HepG2 (cell line): ENCODE measurements around the gene CAMK2D. TPM values are rescaled to one million over a fixed set of nuclear protein-coding genes. Genes with fewer than 3 reads are reported as not detected.

Source experiments
- ATAC-seq: fragments of 200-7000 bp; cut with Tn5 transposase; 3 replicates; pipeline ENCODE4 v1.9.1; 2020; ENCODE audit warnings: mild to moderate bottlenecking, moderate library complexity
- BruUV-seq: library from RNA; stranded (reverse); fragments of 400-500 nt; replicated peaks from 2 replicates; lab custom pipeline; 2021; lab: Mats Ljungman, UMichigan
- CTCF ChIA-PET: fragments of 300-600 bp; formaldehyde crosslinking; extraction: SDS; loops from one replicate; lab custom pipeline; 2021; ENCODE audit warnings: low total read pairs, inconsistent platforms, low intra/inter-chr PET ratio; lab: Yijun Ruan, JAX
- POLR2A ChIA-PET: fragments of 350-600 bp; sonication (Branson Sonifier 250); formaldehyde crosslinking; loops from one replicate; lab custom pipeline; 2020; ENCODE audit warnings: antibody characterized with exemption, inconsistent platforms; lab: Yijun Ruan, JAX
- DNase-seq: peaks from one replicate; pipeline ENCODE4 v3.0.0-alpha.2; 2015; ENCODE audit warnings: low spot score
- FAIRE-seq: peaks from 3 replicates; lab custom pipeline; 2011; peaks lifted over from hg19 to GRCh38; lab: Jason Lieb, UNC
- H2AFZ ChIP-seq: one replicate; pipeline ENCODE4 v1.6.1; 2011; ENCODE audit warnings: low read length, inconsistent platforms
- H3K27ac ChIP-seq: fragments of 300-600 bp; 3 replicates; pipeline ENCODE4 v1.8.0; 2011; ENCODE audit warnings: mixed run types, mild to moderate bottlenecking, mixed read lengths, low read length, inconsistent platforms; ENCODE audit not compliant: insufficient read depth; ENCODE audit errors: extremely low read length
- H3K27me3 ChIP-seq, 2 experiments: fragments of 200-600 bp in 1 of 2; 2 replicates in 1 of 2; 3 replicates in 1 of 2; pipeline versions ENCODE4 v1.6.0 to v1.8.0; 2011; ENCODE audit warnings: low read length in 2 of 2, mild to moderate bottlenecking in 2 of 2, moderate library complexity in 2 of 2, inconsistent platforms in 1 of 2; ENCODE audit not compliant: insufficient read depth in 2 of 2, control insufficient read depth in 1 of 2
- H3K36me3 ChIP-seq, 2 experiments: fragments of 200-600 bp in 1 of 2; replicated peaks in 1 of 2; 2 replicates in 1 of 2; 3 replicates in 1 of 2; pipeline versions ENCODE4 v1.5.1 to v1.8.0; 2011; ENCODE audit warnings: low read length in 2 of 2, inconsistent platforms in 1 of 2; ENCODE audit not compliant: insufficient read depth in 2 of 2, control insufficient read depth in 1 of 2
- H3K4me1 ChIP-seq: 2 replicates; pipeline ENCODE4 v1.5.1; 2012; ENCODE audit warnings: low read length, inconsistent platforms; ENCODE audit not compliant: insufficient read depth
- H3K4me2 ChIP-seq: 2 replicates; pipeline ENCODE4 v1.6.0; 2011; ENCODE audit warnings: low read depth, low read length, inconsistent platforms
- H3K4me3 ChIP-seq, 3 experiments: fragments of 200-600 bp in 1 of 3; sonication (generic), shearing (Covaris generic) in 1 of 3; replicated peaks in 1 of 3; 2 replicates each; pipeline ENCODE4 v1.5.1; 2011 to 2016; ENCODE audit warnings: low read length in 3 of 3, inconsistent platforms in 2 of 3, low read depth in 2 of 3, mild to moderate bottlenecking in 2 of 3, control low read depth in 1 of 3, mixed read lengths in 1 of 3; ENCODE audit not compliant: insufficient read depth in 1 of 3
- H3K79me2 ChIP-seq: one replicate; pipeline ENCODE4 v1.6.1; 2011; ENCODE audit warnings: low read length, inconsistent platforms; ENCODE audit not compliant: insufficient read depth
- H3K9ac ChIP-seq: 2 replicates; pipeline ENCODE4 v1.6.0; 2011; ENCODE audit warnings: mild to moderate bottlenecking, low read depth, low read length, inconsistent platforms; ENCODE audit not compliant: insufficient read depth
- H3K9me3 ChIP-seq: 2 replicates; pipeline ENCODE4 v1.5.1; 2012; ENCODE audit warnings: mild to moderate bottlenecking, low read length
- H4K20me1 ChIP-seq: 2 replicates; pipeline ENCODE4 v1.6.0; 2011; ENCODE audit warnings: inconsistent platforms, mild to moderate bottlenecking, low read length, moderate library complexity; ENCODE audit not compliant: insufficient read depth
- GPBP1L1 ChIP-seq: sonication (generic); formaldehyde crosslinking; IDR thresholded peaks from 2 replicates; pipeline ENCODE4 v1.5.0; 2020; ENCODE audit warnings: mild to moderate bottlenecking, missing genetic modification reagents
- HDAC1 ChIP-seq: sonication (generic); formaldehyde crosslinking; IDR thresholded peaks from 2 replicates; pipeline ENCODE4 v1.5.1; 2020; ENCODE audit warnings: mild to moderate bottlenecking, missing genetic modification reagents
- KDM1A ChIP-seq: IDR thresholded peaks from 2 replicates; pipeline ENCODE4 v1.6.1; 2016; ENCODE audit warnings: missing compliant biosample characterization
- LCORL ChIP-seq, 2 experiments: fragments of 450-650 bp in 1 of 2; sonication (generic) in 1 of 2; formaldehyde crosslinking in 1 of 2; IDR thresholded peaks; 2 replicates each; pipeline versions ENCODE4 v1.5.0 to v1.6.1; 2017 to 2020; ENCODE audit warnings: antibody characterized with exemption in 1 of 2, missing genetic modification reagents in 1 of 2
- NFIC ChIP-seq: IDR thresholded peaks from 2 replicates; pipeline ENCODE4 v1.6.1; 2012; ENCODE audit warnings: mild to moderate bottlenecking, low read length, inconsistent platforms
- SATB2 ChIP-seq: sonication (generic); formaldehyde crosslinking; IDR thresholded peaks from 2 replicates; pipeline ENCODE4 v1.5.0; 2020; ENCODE audit warnings: missing genetic modification reagents
- STAT5B ChIP-seq: sonication (generic); formaldehyde crosslinking; IDR thresholded peaks from 2 replicates; pipeline ENCODE4 v1.4.0; 2020; ENCODE audit warnings: missing genetic modification reagents
- TGIF2 ChIP-seq: IDR thresholded peaks from 2 replicates; pipeline ENCODE4 v1.6.1; 2016; ENCODE audit warnings: control low read depth, missing compliant biosample characterization
- TOPORS ChIP-seq: sonication (generic); formaldehyde crosslinking; IDR thresholded peaks from 2 replicates; pipeline ENCODE4 v1.8.0; 2023; ENCODE audit warnings: mild to moderate bottlenecking, missing genetic modification reagents
- U2AF1 ChIP-seq: fragments of 200-400 bp; formaldehyde crosslinking; optimal IDR thresholded peaks from 2 replicates; pipeline ENCODE3; 2017; ENCODE audit warnings: mild to moderate bottlenecking, low read depth, low read length
- ZNF253 ChIP-seq: sonication (generic); formaldehyde crosslinking; IDR thresholded peaks from 2 replicates; pipeline ENCODE4 v1.8.0; 2022; ENCODE audit warnings: mild to moderate bottlenecking, missing genetic modification reagents, borderline replicate concordance
- ZNF317 ChIP-seq: sonication (generic); formaldehyde crosslinking; IDR thresholded peaks from 2 replicates; pipeline ENCODE4 v1.5.0; 2020; ENCODE audit warnings: mild to moderate bottlenecking, missing genetic modification reagents
- ZNF563 ChIP-seq: sonication (generic); formaldehyde crosslinking; IDR thresholded peaks from 2 replicates; pipeline ENCODE4 v1.8.0; 2022; ENCODE audit warnings: mild to moderate bottlenecking, moderate library complexity, missing genetic modification reagents
- WGBS: methylation state at CpG from one replicate; pipeline ENCODE4 v1.1.6; 2017; ENCODE audit warnings: low lambda C conversion rate; 5-methylcytosine and 5-hydroxymethylcytosine counted together
- in situ Hi-C: cut with HindIII; loops from 2 replicates; pipeline ENCODE4 v1.10.0; 2017; ENCODE audit warnings: low pct_unique_long_range_greater_than_20kb; ENCODE audit not compliant: extremely low pct_ligation_motif_present
- intact Hi-C: fragments of 100-400 bp; cut with micrococcal nuclease; formaldehyde crosslinking; loops from one replicate; pipeline ENCODE4 v1.10.0; 2022; ENCODE audit not compliant: unreplicated experiment
- polyA plus RNA-seq, 8 experiments: library from polyadenylated mRNA; depleted of rRNA in 3 of 8; stranded (reverse) in 7 of 8; unstranded in 1 of 8; fragments of >200 nt; fragmentation: Illumina TruSeq in 4 of 8; extraction: Trizol in 4 of 8; gene quantifications; 2 replicates each; pipeline versions ENCODE4 v1.2.1 to v1.2.3, GENCODE V29; 2011 to 2016; ENCODE audit warnings: low read depth in 4 of 8, missing spikeins in 1 of 8, mixed read lengths in 1 of 8; ENCODE audit not compliant: insufficient read depth in 1 of 8
- total RNA-seq, 5 experiments: library from RNA; depleted of rRNA; stranded (reverse); fragments of >200 nt; fragmentation: Illumina TruSeq; extraction: Trizol; gene quantifications; 2 replicates each; pipeline ENCODE4 v1.2.3, GENCODE V29; 2016; ENCODE audit warnings: low read depth in 1 of 5
- TF ChIP-seq, protein P1 (sequence below): sonication (generic); formaldehyde crosslinking; IDR thresholded peaks from 2 replicates; pipeline ENCODE4 v1.4.0; 2020; ENCODE audit warnings: missing genetic modification reagents
- TF ChIP-seq, protein P2 (sequence below): sonication (generic); formaldehyde crosslinking; IDR thresholded peaks from 2 replicates; pipeline ENCODE4 v1.5.1; 2020; ENCODE audit warnings: missing genetic modification reagents, mild to moderate bottlenecking, borderline replicate concordance

CAMK2D gene
- total and polyA plus RNA-seq, 2 of the 13 experiments (the other 11 are each of a cell fraction or from before 2014, with no cell fraction given): 18.0 to 65.4 TPM

DNA sequence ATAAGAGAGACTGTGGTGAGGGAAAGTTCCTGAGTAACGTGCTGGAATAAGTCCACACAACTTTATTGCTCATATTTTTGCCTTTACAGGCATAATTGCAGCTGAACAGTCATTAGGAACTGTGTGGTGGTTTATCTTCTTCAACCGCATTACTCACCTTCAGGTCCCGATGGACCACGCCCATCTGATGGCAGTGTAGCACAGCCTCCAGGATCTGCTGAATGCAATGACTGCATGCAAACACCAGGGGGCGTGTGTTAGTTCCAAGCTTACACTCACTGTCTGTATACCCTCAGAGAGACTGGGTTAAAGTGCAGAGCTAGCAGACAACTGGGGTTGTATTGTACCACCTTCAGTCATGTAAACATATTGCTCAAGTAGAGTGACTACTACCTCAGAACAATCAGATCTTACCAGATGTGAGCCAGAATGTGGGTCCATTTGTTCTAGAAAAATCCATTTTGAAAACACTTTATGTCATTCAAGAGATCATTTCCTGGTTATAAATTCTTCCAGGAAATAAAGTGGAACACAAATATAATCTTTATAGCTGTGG, 214.0 kb downstream of the CAMK2D start:
- Histone ChIP-seq H3K27ac (peak overlapping the region; percentile 32), H3K4me2 (no peak overlapping the region), H3K4me1 (peaks cover 22% of the 10 kb centered on the region), H3K9me3 (no peaks in the 10 kb centered on the region), H3K27me3 (no peaks in the 10 kb centered on the region), H3K36me3 (peaks cover 0 to 3% of the 10 kb centered on the region in 2 experiments; a peak in 2 of 5 replicates), H3K9ac (no peak overlapping the region), H2AFZ (no peak overlapping the region), H3K79me2 (no peaks in the 10 kb centered on the region), H3K4me3 (no peak overlapping the region), H4K20me1 (peaks cover 3% of the 10 kb centered on the region; the same call in 1 of the 2 replicates)
- FAIRE-seq: peak; percentile 97
- BruUV-seq: no TSS peak
- WGBS: 95% methylated on average over 1 of the region's 5 CpGs
- ChIA-PET POLR2A (interaction anchor here (1.1 to 1.2 kb wide), 4 partner anchors 212 to 215 kb away, joined by 3 to 5 read pairs (median 4); partner anchors contain the start of gene CAMK2D), CTCF (interaction anchor here (0.6 to 1.5 kb wide), 5 partner anchors 136 to 405 kb away, joined by 3 to 8 read pairs (median 4); no protein-coding TSS in a partner anchor)
- in situ Hi-C loops (loop anchor here (5.0 kb wide), 1 partner anchor 215 kb away; the partner anchor contains the start of gene CAMK2D), intact Hi-C loops (loop anchor here (1.0 to 5.0 kb wide), 5 partner anchors 95 to 346 kb away; no protein-coding TSS in a partner anchor)
- DNase-seq: peak; percentile 97
- ATAC-seq: peak; percentile 100
- no peak; the same call in 1 of the 2 replicates for TF ChIP-seq TGIF2 (CRISPR knock-in tag)
- TF ChIP-seq ZNF317: no peak
- TF ChIP-seq ZNF253 (CRISPR knock-in tag): no peak
- TF ChIP-seq GPBP1L1 (CRISPR knock-in tag): no peak
- no peak for TF ChIP-seq ZNF563 (CRISPR knock-in tag)
- TF ChIP-seq KDM1A (CRISPR knock-in tag): 0 out of 2 replicates have a peak, but pooled peaks have one; percentile 35
- TF ChIP-seq STAT5B: no peak
- no peak for TF ChIP-seq SATB2 (CRISPR knock-in tag)
- no peak for TF ChIP-seq U2AF1
- peak; percentile 21; the same call in 1 of the 2 replicates for TF ChIP-seq HDAC1 (CRISPR knock-in tag)
- TF ChIP-seq NFIC: no peak
- TF ChIP-seq, protein P1, sequence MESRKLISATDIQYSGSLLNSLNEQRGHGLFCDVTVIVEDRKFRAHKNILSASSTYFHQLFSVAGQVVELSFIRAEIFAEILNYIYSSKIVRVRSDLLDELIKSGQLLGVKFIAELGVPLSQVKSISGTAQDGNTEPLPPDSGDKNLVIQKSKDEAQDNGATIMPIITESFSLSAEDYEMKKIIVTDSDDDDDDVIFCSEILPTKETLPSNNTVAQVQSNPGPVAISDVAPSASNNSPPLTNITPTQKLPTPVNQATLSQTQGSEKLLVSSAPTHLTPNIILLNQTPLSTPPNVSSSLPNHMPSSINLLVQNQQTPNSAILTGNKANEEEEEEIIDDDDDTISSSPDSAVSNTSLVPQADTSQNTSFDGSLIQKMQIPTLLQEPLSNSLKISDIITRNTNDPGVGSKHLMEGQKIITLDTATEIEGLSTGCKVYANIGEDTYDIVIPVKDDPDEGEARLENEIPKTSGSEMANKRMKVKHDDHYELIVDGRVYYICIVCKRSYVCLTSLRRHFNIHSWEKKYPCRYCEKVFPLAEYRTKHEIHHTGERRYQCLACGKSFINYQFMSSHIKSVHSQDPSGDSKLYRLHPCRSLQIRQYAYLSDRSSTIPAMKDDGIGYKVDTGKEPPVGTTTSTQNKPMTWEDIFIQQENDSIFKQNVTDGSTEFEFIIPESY (CRISPR knock-in tag): peak; percentile 74
- TF ChIP-seq, protein P2, sequence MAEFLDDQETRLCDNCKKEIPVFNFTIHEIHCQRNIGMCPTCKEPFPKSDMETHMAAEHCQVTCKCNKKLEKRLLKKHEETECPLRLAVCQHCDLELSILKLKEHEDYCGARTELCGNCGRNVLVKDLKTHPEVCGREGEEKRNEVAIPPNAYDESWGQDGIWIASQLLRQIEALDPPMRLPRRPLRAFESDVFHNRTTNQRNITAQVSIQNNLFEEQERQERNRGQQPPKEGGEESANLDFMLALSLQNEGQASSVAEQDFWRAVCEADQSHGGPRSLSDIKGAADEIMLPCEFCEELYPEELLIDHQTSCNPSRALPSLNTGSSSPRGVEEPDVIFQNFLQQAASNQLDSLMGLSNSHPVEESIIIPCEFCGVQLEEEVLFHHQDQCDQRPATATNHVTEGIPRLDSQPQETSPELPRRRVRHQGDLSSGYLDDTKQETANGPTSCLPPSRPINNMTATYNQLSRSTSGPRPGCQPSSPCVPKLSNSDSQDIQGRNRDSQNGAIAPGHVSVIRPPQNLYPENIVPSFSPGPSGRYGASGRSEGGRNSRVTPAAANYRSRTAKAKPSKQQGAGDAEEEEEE (CRISPR knock-in tag): no peak
- TF ChIP-seq TOPORS (CRISPR knock-in tag): no peak; the same call in 1 of the 2 replicates
- no peak for TF ChIP-seq LCORL (IDR thresholded peaks at IDR 0.05)
- no peak for TF ChIP-seq LCORL (CRISPR knock-in tag; IDR thresholded peaks at IDR 0.05)
